ENCODE data around the gene PTPMT1.
A peak's percentile ranks its signal among the peaks of the same experiment; 100 is the strongest.

The PTPMT1 gene

GRCh38 chr11:47595029-47595428 is 29.6 kb downstream of the PTPMT1 start:
- DNase-seq (ENCODE audit: insufficient read length, low spot score) (no peak), FAIRE-seq (no peak)
- no peak for TF ChIP-seq POLR2A (IDR thresholded peaks at IDR 0.05; ENCODE audit: low read depth, low read length)

- FAIRE-seq (no peak), DNase-seq (ENCODE audit: insufficient read length, low spot score) (no peak)
- no peak for TF ChIP-seq POLR2A (IDR thresholded peaks at IDR 0.05; ENCODE audit: low read depth, low read length)
Measured at GRCh38 chr11:47595967-47596366, 30.6 kb downstream of the PTPMT1 start.

DNA sequence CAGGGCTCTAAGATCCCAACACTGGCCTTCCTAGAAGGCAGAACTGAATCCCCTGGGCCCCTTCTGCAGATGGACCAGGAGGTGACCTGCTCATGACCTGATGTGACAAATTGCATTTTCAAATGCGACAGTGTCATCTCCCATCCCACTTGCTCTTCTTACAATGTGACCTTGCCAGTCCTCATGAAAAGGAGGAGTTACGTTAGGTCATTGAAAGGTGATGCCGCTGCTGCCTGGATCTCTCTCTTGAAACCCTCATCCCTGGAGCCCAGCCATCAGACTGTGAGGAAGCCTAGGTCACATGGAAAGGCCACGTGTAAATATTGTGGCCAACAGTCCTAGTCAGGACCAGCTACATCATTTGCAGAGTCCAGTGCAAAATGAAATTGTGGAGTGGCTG is 34.5 kb downstream of the PTPMT1 start:
- no peak for FAIRE-seq
- no peak for TF ChIP-seq POLR2A (IDR thresholded peaks at IDR 0.05; ENCODE audit: low read depth, low read length)

DNA sequence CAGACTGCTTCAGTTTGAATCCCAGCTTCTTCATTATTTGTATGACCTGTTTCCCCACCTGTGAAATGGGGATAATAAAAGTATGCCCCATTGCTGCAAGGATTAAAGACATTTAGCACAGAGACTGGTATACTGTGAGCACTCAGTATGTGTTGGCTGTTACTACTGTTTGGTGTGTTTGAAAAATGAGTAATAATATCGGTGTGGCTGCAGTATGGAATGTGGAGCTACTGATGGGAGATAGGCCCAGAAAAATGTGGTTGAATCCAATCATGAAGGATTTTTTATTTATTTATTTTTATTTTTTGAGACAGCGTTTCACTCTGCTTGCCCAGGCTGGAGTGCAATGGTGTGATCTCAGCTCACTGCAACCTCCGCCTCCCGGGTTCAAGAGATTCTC is 37.9 kb downstream of the PTPMT1 start:
- no peak for FAIRE-seq

More for the DNA sequence above, 34.5 kb downstream of the PTPMT1 start:
- DNase-seq (ENCODE audit: insufficient read length, low spot score): no peak

GRCh38 chr11:47605921-47606320 is 40.5 kb downstream of the PTPMT1 start:
- no peak for DNase-seq (ENCODE audit: insufficient read length, low spot score)
- FAIRE-seq: no peak
- TF ChIP-seq POLR2A (IDR thresholded peaks at IDR 0.05; ENCODE audit: low read depth, low read length): no peak

More for the DNA sequence above, 37.9 kb downstream of the PTPMT1 start:
- no peak for TF ChIP-seq POLR2A (IDR thresholded peaks at IDR 0.05; ENCODE audit: low read depth, low read length)
- DNase-seq (ENCODE audit: insufficient read length, low spot score): no peak

GRCh38 chr11:47606731-47607130 is 41.3 kb downstream of the PTPMT1 start:
- no peak for DNase-seq (ENCODE audit: insufficient read length, low spot score)
- TF ChIP-seq POLR2A (IDR thresholded peaks at IDR 0.05; ENCODE audit: low read depth, low read length): no peak
- FAIRE-seq: no peak

- FAIRE-seq (no peak), DNase-seq (ENCODE audit: insufficient read length, low spot score) (no peak)
- TF ChIP-seq POLR2A (IDR thresholded peaks at IDR 0.05; ENCODE audit: low read depth, low read length): no peak
Measured at GRCh38 chr11:47607380-47607779, 42.0 kb downstream of the PTPMT1 start.

GRCh38 chr11:47609675-47610074 is 44.3 kb downstream of the PTPMT1 start:
- FAIRE-seq (no peak), DNase-seq (ENCODE audit: insufficient read length, low spot score) (no peak)
- TF ChIP-seq POLR2A (IDR thresholded peaks at IDR 0.05; ENCODE audit: low read depth, low read length): no peak

DNA sequence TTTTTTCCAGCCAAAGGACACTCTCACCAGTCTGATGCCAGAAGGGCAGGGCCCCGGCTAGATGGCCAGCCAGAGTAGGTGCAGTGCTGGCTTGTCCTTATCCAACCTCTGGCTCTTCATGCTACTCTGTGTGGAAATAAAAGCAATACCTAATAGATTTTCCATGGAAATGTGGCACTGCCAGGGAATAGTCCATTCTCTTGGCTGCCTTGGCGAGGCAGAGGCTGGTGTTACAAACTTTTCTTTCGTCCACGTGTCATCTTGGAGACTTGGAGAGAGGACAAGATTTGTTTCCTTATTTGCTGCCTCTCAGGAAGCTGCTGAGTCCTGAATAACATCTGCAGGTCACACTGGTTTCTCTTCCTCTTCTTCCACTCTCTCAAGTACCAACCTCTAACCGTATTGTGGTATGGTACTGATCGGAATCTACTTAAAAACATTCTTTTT is 46.0 kb downstream of the PTPMT1 start:
- FAIRE-seq (no peak), DNase-seq (ENCODE audit: insufficient read length, low spot score) (no peak)
- no peak for TF ChIP-seq POLR2A (IDR thresholded peaks at IDR 0.05; ENCODE audit: low read depth, low read length)

GRCh38 chr11:47615249-47615648 is 49.9 kb downstream of the PTPMT1 start:
- no peak for FAIRE-seq
- TF ChIP-seq POLR2A (IDR thresholded peaks at IDR 0.05; ENCODE audit: low read depth, low read length): no peak
- no peak for DNase-seq (ENCODE audit: insufficient read length, low spot score)

DNA sequence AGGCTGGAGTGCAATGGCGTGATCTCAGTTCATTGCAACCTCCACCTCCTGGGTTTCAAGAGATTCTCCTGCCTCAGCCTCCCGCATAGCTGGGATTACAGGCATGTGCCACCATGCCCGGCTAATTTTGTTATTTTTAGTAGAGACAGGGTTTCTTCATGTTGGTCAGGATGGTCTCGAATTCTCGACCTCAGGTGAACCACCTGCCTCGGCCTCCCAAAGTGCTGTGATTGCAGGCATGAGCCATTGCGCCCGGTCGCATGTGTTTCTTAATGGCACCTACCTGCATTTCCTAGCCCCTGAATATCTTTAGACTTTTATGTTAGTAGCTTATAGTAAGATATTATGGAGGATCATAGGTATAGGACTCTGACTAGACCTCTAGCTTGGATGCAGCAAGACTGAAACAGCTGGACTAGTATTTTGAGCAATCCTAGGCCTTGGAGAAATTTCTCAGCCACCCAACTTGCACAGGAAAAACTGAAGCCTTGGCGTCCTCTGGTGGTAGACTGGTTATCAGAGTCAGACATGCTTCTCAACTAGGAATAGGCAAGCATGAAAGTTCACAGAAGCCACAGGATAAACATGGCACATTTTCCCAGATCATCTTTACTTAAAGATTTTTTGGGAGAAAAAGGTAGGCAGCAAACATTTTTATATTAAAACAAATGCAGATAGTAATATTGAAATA is 51.5 kb downstream of the PTPMT1 start:
- DNase-seq (ENCODE audit: insufficient read length, low spot score): no peak
- TF ChIP-seq POLR2A (IDR thresholded peaks at IDR 0.05; ENCODE audit: low read depth, low read length): no peak
- peak; percentile 64 for FAIRE-seq

- DNase-seq (ENCODE audit: insufficient read length, low spot score) (no peak), FAIRE-seq (no peak)
- no peak for TF ChIP-seq POLR2A (IDR thresholded peaks at IDR 0.05; ENCODE audit: low read depth, low read length)
Measured at GRCh38 chr11:47617417-47617809, 52.0 kb downstream of the PTPMT1 start.

- FAIRE-seq (peak; percentile 52), DNase-seq (ENCODE audit: insufficient read length, low spot score) (no peak)
- TF ChIP-seq POLR2A (IDR thresholded peaks at IDR 0.05; ENCODE audit: low read depth, low read length): no peak
Measured at GRCh38 chr11:47620836-47621378, 55.5 kb downstream of the PTPMT1 start.

Measured in H54 (cell line).